Gastrocnemius medialis (tissue), 4 donors: ENCODE measurements around the gene CD58. TPM values are rescaled to one million over a fixed set of nuclear protein-coding genes. Genes with fewer than 3 reads are reported as not detected.

Source experiments
- ATAC-seq, 2 donors: fragments of 150-250 bp; one replicate each; pipeline ENCODE4 v1.9.1; 2016
- DNase-seq, 2 donors: peaks; one replicate each; pipeline ENCODE4 v3.0.0-alpha.2; 2019
- H3K27ac ChIP-seq, 4 donors: fragments of 200-600 bp; sonication (generic); 1 replicate in 1 of 4; 2 replicates in 3 of 4; pipeline ENCODE4 v1.5.1; 2016 to 2018; ENCODE audit warnings: mild to moderate bottlenecking in 2 of 4, moderate library complexity in 1 of 4
- H3K27me3 ChIP-seq, 3 donors: fragments of 200-600 bp; sonication (generic) in 2 of 3; 1 replicate in 1 of 3; 2 replicates in 2 of 3; pipeline versions ENCODE4 v1.5.1 to v1.6.0; 2016 to 2019; ENCODE audit warnings: mild to moderate bottlenecking in 1 of 3, moderate library complexity in 1 of 3
- H3K36me3 ChIP-seq, 2 donors: fragments of 200-600 bp; sonication (generic) in 1 of 2; one replicate each; pipeline ENCODE4 v1.5.1; 2017 to 2018
- H3K4me1 ChIP-seq, 2 donors: fragments of 200-600 bp; sonication (generic) in 1 of 2; one replicate each; pipeline ENCODE4 v1.5.1; 2016 to 2017; ENCODE audit warnings: mild to moderate bottlenecking in 2 of 2
- H3K4me3 ChIP-seq, 4 donors: fragments of 200-600 bp; sonication (generic) in 3 of 4; 1 replicate in 1 of 4; 2 replicates in 3 of 4; pipeline ENCODE4 v1.5.1; 2016 to 2019; ENCODE audit warnings: mild to moderate bottlenecking in 2 of 4
- H3K9me3 ChIP-seq, 3 donors: fragments of 200-600 bp; sonication (generic) in 2 of 3; 1 replicate in 1 of 3; 2 replicates in 2 of 3; pipeline ENCODE4 v1.5.1; 2016 to 2019
- CTCF ChIP-seq, 5 experiments: fragments of 450-650 bp in 3 of 5; fragments of 200-600 bp in 2 of 5; sonication (generic) in 2 of 5; IDR thresholded peaks in 4 of 5; conservative IDR thresholded peaks in 1 of 5; 1 replicate in 4 of 5; 2 replicates in 1 of 5; pipeline ENCODE4 v1.5.1; 2016 to 2019; ENCODE audit warnings: antibody characterized with exemption in 5 of 5, mild to moderate bottlenecking in 3 of 5, moderate library complexity in 3 of 5
- POLR2A ChIP-seq, 2 donors: fragments of 450-650 bp; IDR thresholded peaks; one replicate each; pipeline ENCODE4 v1.6.1; 2017; ENCODE audit warnings: antibody characterized with exemption in 2 of 2, mild to moderate bottlenecking in 2 of 2, moderate library complexity in 2 of 2
- in situ Hi-C, 4 donors: fragments of 200-750 bp; cut with MboI; loops; one replicate each; pipeline versions ENCODE4 v1.15.0 to v1.8.0; 2017; ENCODE audit warnings: low sequenced_read_pairs in 4 of 4
- intact Hi-C: fragments of 100-400 bp; cut with DNase I; formaldehyde crosslinking; loops from one replicate; pipeline ENCODE4 v1.15.1; 2023; ENCODE audit warnings: low total_unique reads
- total RNA-seq, 4 donors: library from RNA; depleted of rRNA; stranded (reverse); fragments of >200 nt; gene quantifications; one replicate each; pipeline versions ENCODE4 v1.1.0 to v1.2.3, GENCODE V29; 2016

CD58 gene
- total RNA-seq, 4 donors from 2014 or later, result 4.1 to 15.9 (median 10.2) TPM

- intact Hi-C loops, result no loop called here
- no peaks in the 10 kb centered on the region for H3K9me3 ChIP-seq
- peaks cover 0 to 8% of the 10 kb centered on the region in 2 donors for H3K4me1 ChIP-seq
- in situ Hi-C loops, result loop anchor here in 2 of 4 donors (5.0 to 25.0 kb wide), 4 partner anchors 135 to 685 kb away; partner anchors contain the start of gene ATP1A1 (in 1 of the 2)
- ATAC-seq (peak in 1 of 2 donors; percentile 4), DNase-seq (no peak)
- H3K4me3 ChIP-seq, result no peak overlapping the region
- TF ChIP-seq POLR2A (IDR thresholded peaks at IDR 0.05), result no peak
- no peak for TF ChIP-seq CTCF (IDR thresholded peaks at IDR 0.05 in 4 of 5, conservative IDR thresholded peaks at IDR 0.05 in 1 of 5)
- no peaks in the 10 kb centered on the region for H3K36me3 ChIP-seq
- peak overlapping the region in 2 of 4 donors; percentile 14 to 54 for H3K27ac ChIP-seq
- no peaks in the 10 kb centered on the region for H3K27me3 ChIP-seq
These were observed 73.9 kb downstream of the CD58 start for GRCh38 chr1:116496898-116497297.

DNA sequence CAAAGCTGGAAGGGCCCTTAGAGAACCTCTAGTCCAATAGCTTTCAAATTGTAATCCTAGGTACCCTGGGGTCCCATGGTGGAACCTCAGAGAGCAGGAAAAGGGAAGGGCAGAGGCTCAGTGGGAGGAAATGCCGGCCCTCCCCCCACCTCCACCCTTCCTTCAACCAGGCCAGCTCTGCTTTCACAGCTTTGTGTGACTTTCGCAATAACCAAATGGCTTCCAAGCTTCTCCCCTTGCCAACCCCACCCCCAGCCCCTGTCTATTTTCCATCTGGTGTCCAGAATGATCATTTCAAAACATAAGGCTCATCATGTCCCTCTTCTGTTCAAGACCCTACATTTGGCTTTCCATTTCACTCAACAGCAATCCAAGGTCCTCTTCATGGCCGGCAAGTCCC lies 74.4 kb downstream of the CD58 start:
- H3K4me1 ChIP-seq, result peaks cover 0 to 8% of the 10 kb centered on the region in 2 donors
- no peak overlapping the region for H3K4me3 ChIP-seq
- intact Hi-C loops (no loop called here), in situ Hi-C loops (loop anchor here in 2 of 4 donors (5.0 to 25.0 kb wide), 4 partner anchors 134 to 684 kb away; partner anchors contain the start of gene ATP1A1 (in 1 of the 2))
- H3K27me3 ChIP-seq, result no peaks in the 10 kb centered on the region
- TF ChIP-seq POLR2A (IDR thresholded peaks at IDR 0.05), result no peak
- TF ChIP-seq CTCF (IDR thresholded peaks at IDR 0.05 in 4 of 5, conservative IDR thresholded peaks at IDR 0.05 in 1 of 5), result no peak
- peak overlapping the region in 2 of 4 donors; percentile 54 to 55 for H3K27ac ChIP-seq
- peak; percentile 66 to 73 for ATAC-seq
- peak; percentile 28 to 47 for DNase-seq
- H3K9me3 ChIP-seq, result no peaks in the 10 kb centered on the region
- no peaks in the 10 kb centered on the region for H3K36me3 ChIP-seq

- no peaks in the 10 kb centered on the region for H3K9me3 ChIP-seq
- intact Hi-C loops, result no loop called here
- ATAC-seq, result no peak
These were observed 75.3 kb downstream of the CD58 start for GRCh38 chr1:116495535-116495934.

DNA sequence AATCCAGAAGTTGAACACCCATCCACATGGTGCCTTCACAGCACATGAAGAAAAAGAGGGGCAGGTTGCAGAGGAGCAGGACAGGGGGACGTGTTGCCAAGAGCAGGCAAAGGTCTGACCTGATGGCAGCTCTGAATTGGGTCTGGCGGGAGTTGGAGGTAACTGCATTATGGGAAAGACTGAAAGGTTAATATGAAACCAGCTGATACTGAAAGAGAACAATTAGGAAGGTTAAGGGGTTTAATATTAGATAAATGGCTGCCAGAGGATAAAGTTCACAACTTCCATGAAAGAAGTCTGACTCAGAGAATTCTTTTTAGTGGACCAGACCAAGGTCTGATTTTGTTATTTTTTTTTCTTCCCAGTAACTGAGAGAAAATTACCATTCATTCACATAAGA lies 76.1 kb downstream of the CD58 start:
- peaks cover 0 to 8% of the 10 kb centered on the region in 2 donors for H3K4me1 ChIP-seq

More at GRCh38 chr1:116495535-116495934, 75.3 kb downstream of the CD58 start:
- H3K27me3 ChIP-seq, result no peaks in the 10 kb centered on the region
- H3K4me3 ChIP-seq, result no peak overlapping the region
- TF ChIP-seq POLR2A (IDR thresholded peaks at IDR 0.05), result no peak
- no peak for TF ChIP-seq CTCF (IDR thresholded peaks at IDR 0.05 in 4 of 5, conservative IDR thresholded peaks at IDR 0.05 in 1 of 5)
- peaks cover 0 to 8% of the 10 kb centered on the region in 2 donors for H3K4me1 ChIP-seq
- no peak for DNase-seq
- in situ Hi-C loops, result loop anchor here in 2 of 4 donors (5.0 to 25.0 kb wide), 4 partner anchors 133 to 683 kb away; partner anchors contain the start of gene ATP1A1 (in 1 of the 2)
- H3K27ac ChIP-seq, result peak overlapping the region in 2 of 4 donors; percentile 54 to 55
- H3K36me3 ChIP-seq, result no peaks in the 10 kb centered on the region

More for the DNA sequence above, 76.1 kb downstream of the CD58 start:
- Histone ChIP-seq H3K36me3 (no peaks in the 10 kb centered on the region), H3K9me3 (no peaks in the 10 kb centered on the region), H3K27me3 (no peaks in the 10 kb centered on the region), H3K4me3 (no peak overlapping the region), H3K27ac (no peak overlapping the region)
- ATAC-seq (no peak), DNase-seq (no peak)
- intact Hi-C loops, result no loop called here
- in situ Hi-C loops, result loop anchor here in 2 of 4 donors (5.0 to 25.0 kb wide), 4 partner anchors 132 to 682 kb away; partner anchors contain the start of gene ATP1A1 (in 1 of the 2)
- TF ChIP-seq POLR2A (IDR thresholded peaks at IDR 0.05) (no peak), CTCF (IDR thresholded peaks at IDR 0.05 in 4 of 5, conservative IDR thresholded peaks at IDR 0.05 in 1 of 5) (no peak)
